Measurements from ENCODE around the gene HORMAD1. TPM values are rescaled to one million over a fixed set of nuclear protein-coding genes. Genes with fewer than 3 reads are reported as not detected.

Gene HORMAD1
- total and polyA plus RNA-seq, 2 donors (not counting 1 experiment from before 2014, with no cell fraction given) = 0.94 to 2.1 TPM

DNA sequence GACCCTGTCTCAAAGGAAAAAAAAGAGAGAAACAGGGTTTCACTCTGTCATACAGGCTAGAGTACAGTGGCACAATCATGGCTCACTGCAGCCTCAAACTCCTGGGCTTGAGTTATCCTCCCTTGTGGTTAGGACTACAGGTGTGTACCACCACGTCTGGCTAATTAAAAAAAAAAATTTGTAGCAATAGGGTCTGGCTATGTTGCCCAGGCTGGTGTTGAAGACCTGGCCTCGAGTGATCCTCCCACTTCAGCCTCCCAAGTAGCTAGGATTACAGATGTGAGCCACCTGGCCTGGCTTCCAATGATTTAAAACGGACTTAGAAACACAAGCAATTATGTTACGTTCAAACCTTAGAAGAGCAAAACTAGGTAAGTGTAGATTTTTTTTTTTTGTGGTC is 45.8 kb downstream of the HORMAD1 start:
- 100% methylated on average over 1 of the region's 4 CpGs for WGBS (ENCODE audit: insufficient coverage)
- ATAC-seq (ENCODE audit: low read depth) = no peak
- ChIA-PET CTCF (interaction anchor here (1.3 kb wide), 2 partner anchors 21 to 326 kb away, joined by 3 to 5 read pairs; no protein-coding TSS in a partner anchor), POLR2A (no interaction called here)
- Histone ChIP-seq H3K27me3 (replicated peaks in 1 of 4; ENCODE audit: control extremely low read depth in 1 of 4, control insufficient read depth in 3 of 4, insufficient read depth in 4 of 4, low read length in 3 of 4) (no peaks in the 10 kb centered on the region), H3K4me2 (replicated peaks; ENCODE audit: low read depth, low read length, poor library complexity, severe bottlenecking) (no peak overlapping the region), H3K36me3 (replicated peaks in 1 of 2; ENCODE audit: control extremely low read depth in 1 of 2, control insufficient read depth in 1 of 2, extremely low read depth in 1 of 2, insufficient read depth in 2 of 2, low read length in 1 of 2) (peaks cover 0 to 3% of the 10 kb centered on the region in 2 experiments), H3K4me3 (ENCODE audit: control extremely low read depth in 1 of 5, extremely low read depth in 1 of 5, insufficient read depth in 1 of 5, low read depth in 2 of 5, low read length in 4 of 5) (no peak overlapping the region), H2AFZ (ENCODE audit: insufficient read depth, low read depth, low read length, poor library complexity, severe bottlenecking) (no peak overlapping the region), H3K9ac (ENCODE audit: low read length) (no peak overlapping the region), H3K79me2 (ENCODE audit: control insufficient read depth, insufficient read depth, low read length) (peaks cover 30% of the 10 kb centered on the region), H3K4me1 (ENCODE audit: control insufficient read depth in 2 of 2, insufficient read depth in 2 of 2, low read length in 2 of 2) (no peaks in the 10 kb centered on the region), H4K20me1 (ENCODE audit: control insufficient read depth, insufficient read depth, low read length, poor library complexity, severe bottlenecking) (no peaks in the 10 kb centered on the region), H3K27ac (ENCODE audit: low read length in 2 of 2) (no peak overlapping the region), H3K9me3 (ENCODE audit: control extremely low read depth in 1 of 3, control insufficient read depth in 2 of 3, insufficient read depth in 1 of 3, low read length in 2 of 3) (no peaks in the 10 kb centered on the region)
- H3K4me1 Mint-ChIP-seq = no peaks in the 10 kb centered on the region
- no peak for TF ChIP-seq EZH2 (IDR thresholded peaks at IDR 0.05; ENCODE audit: borderline replicate concordance, insufficient read depth, low read depth, low read length, poor library complexity, severe bottlenecking)
- TF ChIP-seq, protein P1, sequence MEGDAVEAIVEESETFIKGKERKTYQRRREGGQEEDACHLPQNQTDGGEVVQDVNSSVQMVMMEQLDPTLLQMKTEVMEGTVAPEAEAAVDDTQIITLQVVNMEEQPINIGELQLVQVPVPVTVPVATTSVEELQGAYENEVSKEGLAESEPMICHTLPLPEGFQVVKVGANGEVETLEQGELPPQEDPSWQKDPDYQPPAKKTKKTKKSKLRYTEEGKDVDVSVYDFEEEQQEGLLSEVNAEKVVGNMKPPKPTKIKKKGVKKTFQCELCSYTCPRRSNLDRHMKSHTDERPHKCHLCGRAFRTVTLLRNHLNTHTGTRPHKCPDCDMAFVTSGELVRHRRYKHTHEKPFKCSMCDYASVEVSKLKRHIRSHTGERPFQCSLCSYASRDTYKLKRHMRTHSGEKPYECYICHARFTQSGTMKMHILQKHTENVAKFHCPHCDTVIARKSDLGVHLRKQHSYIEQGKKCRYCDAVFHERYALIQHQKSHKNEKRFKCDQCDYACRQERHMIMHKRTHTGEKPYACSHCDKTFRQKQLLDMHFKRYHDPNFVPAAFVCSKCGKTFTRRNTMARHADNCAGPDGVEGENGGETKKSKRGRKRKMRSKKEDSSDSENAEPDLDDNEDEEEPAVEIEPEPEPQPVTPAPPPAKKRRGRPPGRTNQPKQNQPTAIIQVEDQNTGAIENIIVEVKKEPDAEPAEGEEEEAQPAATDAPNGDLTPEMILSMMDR (IDR thresholded peaks at IDR 0.05) = no peak
- H3K27ac Mint-ChIP-seq = no peak overlapping the region
- H3K9me3 Mint-ChIP-seq (ENCODE audit: insufficient read depth) = no peaks in the 10 kb centered on the region
- intact Hi-C loops (cut with micrococcal nuclease) = no loop called here
- H3K4me3 Mint-ChIP-seq = no peak overlapping the region
- no peaks in the 10 kb centered on the region for H3K27me3 Mint-ChIP-seq
- DNase-seq = no peak

DNA sequence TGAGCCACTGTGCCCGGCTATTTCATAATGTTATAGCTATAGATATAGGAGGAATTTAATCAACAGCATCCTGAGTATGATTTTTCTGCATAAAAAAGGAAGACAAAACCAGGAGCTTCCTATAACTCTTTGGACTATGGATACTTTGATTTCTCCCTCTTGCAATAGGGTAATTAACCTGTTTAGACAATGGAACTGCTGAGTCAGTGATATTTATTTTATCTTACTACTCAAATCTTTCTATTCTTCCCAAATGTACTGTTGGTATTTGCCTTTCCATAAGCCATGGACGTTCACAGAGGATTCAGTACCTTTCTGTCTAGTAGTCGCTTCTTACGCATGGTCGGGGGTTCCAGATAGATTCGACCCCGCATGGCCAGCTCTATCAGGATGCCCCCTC is 57.4 kb downstream of the HORMAD1 start:
- ATAC-seq (ENCODE audit: low read depth) = no peak
- H3K4me2 ChIP-seq (replicated peaks; ENCODE audit: low read depth, low read length, poor library complexity, severe bottlenecking) = no peak overlapping the region
- H3K79me2 ChIP-seq (ENCODE audit: control insufficient read depth, insufficient read depth, low read length) = no peaks in the 10 kb centered on the region
- no peaks in the 10 kb centered on the region for H3K4me1 ChIP-seq (ENCODE audit: control insufficient read depth in 2 of 2, insufficient read depth in 2 of 2, low read length in 2 of 2)
- H3K9me3 Mint-ChIP-seq (ENCODE audit: insufficient read depth) = no peaks in the 10 kb centered on the region
- no peak overlapping the region for H3K27ac ChIP-seq (ENCODE audit: low read length in 2 of 2)
- no peak overlapping the region for H3K4me3 Mint-ChIP-seq
- H3K4me3 ChIP-seq (ENCODE audit: control extremely low read depth in 1 of 5, extremely low read depth in 1 of 5, insufficient read depth in 1 of 5, low read depth in 2 of 5, low read length in 4 of 5) = no peak overlapping the region
- H4K20me1 ChIP-seq (ENCODE audit: control insufficient read depth, insufficient read depth, low read length, poor library complexity, severe bottlenecking) = no peaks in the 10 kb centered on the region
- intact Hi-C loops (cut with micrococcal nuclease) = no loop called here
- no peaks in the 10 kb centered on the region for H3K27me3 ChIP-seq (replicated peaks in 1 of 4; ENCODE audit: control extremely low read depth in 1 of 4, control insufficient read depth in 3 of 4, insufficient read depth in 4 of 4, low read length in 3 of 4)
- H3K4me1 Mint-ChIP-seq = peaks cover 6% of the 10 kb centered on the region
- DNase-seq = no peak
- H2AFZ ChIP-seq (ENCODE audit: insufficient read depth, low read depth, low read length, poor library complexity, severe bottlenecking) = no peak overlapping the region
- no peaks in the 10 kb centered on the region for H3K27me3 Mint-ChIP-seq
- TF ChIP-seq EZH2 (IDR thresholded peaks at IDR 0.05; ENCODE audit: borderline replicate concordance, insufficient read depth, low read depth, low read length, poor library complexity, severe bottlenecking) = no peak
- TF ChIP-seq, protein P1 (IDR thresholded peaks at IDR 0.05) = no peak
- peaks cover 6 to 15% of the 10 kb centered on the region in 2 experiments for H3K36me3 ChIP-seq (replicated peaks in 1 of 2; ENCODE audit: control extremely low read depth in 1 of 2, control insufficient read depth in 1 of 2, extremely low read depth in 1 of 2, insufficient read depth in 2 of 2, low read length in 1 of 2)
- H3K9me3 ChIP-seq (ENCODE audit: control extremely low read depth in 1 of 3, control insufficient read depth in 2 of 3, insufficient read depth in 1 of 3, low read length in 2 of 3) = no peaks in the 10 kb centered on the region
- no peak overlapping the region for H3K27ac Mint-ChIP-seq
- H3K9ac ChIP-seq (ENCODE audit: low read length) = no peak overlapping the region
- ChIA-PET CTCF (no interaction called here), POLR2A (no interaction called here)
- WGBS (ENCODE audit: insufficient coverage) = 96% methylated on average over 3 of the region's 7 CpGs

Data from B cell (primary cell).